ENCODE data around the gene ELN. TPM values are rescaled to one million over a fixed set of nuclear protein-coding genes. Genes with fewer than 3 reads are reported as not detected.

Gene ELN
- total and polyA plus RNA-seq, 2 donors (not counting 1 experiment from before 2014, with no cell fraction given): not detected

- no peaks in the 10 kb centered on the region for H3K9me3 Mint-ChIP-seq (ENCODE audit: insufficient read depth)
- Histone ChIP-seq H3K4me1 (ENCODE audit: control insufficient read depth in 2 of 2, insufficient read depth in 2 of 2, low read length in 2 of 2) (no peaks in the 10 kb centered on the region), H2AFZ (ENCODE audit: insufficient read depth, low read depth, low read length, poor library complexity, severe bottlenecking) (no peak overlapping the region), H3K36me3 (replicated peaks in 1 of 2; ENCODE audit: control extremely low read depth in 1 of 2, control insufficient read depth in 1 of 2, extremely low read depth in 1 of 2, insufficient read depth in 2 of 2, low read length in 1 of 2) (no peaks in the 10 kb centered on the region), H3K27me3 (replicated peaks in 1 of 4; ENCODE audit: control extremely low read depth in 1 of 4, control insufficient read depth in 3 of 4, insufficient read depth in 4 of 4, low read length in 3 of 4) (no peaks in the 10 kb centered on the region), H3K4me2 (replicated peaks; ENCODE audit: low read depth, low read length, poor library complexity, severe bottlenecking) (no peak overlapping the region), H3K79me2 (ENCODE audit: control insufficient read depth, insufficient read depth, low read length) (no peaks in the 10 kb centered on the region), H3K9ac (ENCODE audit: low read length) (no peak overlapping the region), H3K4me3 (ENCODE audit: control extremely low read depth in 1 of 5, extremely low read depth in 1 of 5, insufficient read depth in 1 of 5, low read depth in 2 of 5, low read length in 4 of 5) (no peak overlapping the region), H3K27ac (ENCODE audit: low read length in 2 of 2) (no peak overlapping the region), H4K20me1 (ENCODE audit: control insufficient read depth, insufficient read depth, low read length, poor library complexity, severe bottlenecking) (no peaks in the 10 kb centered on the region), H3K9me3 (ENCODE audit: control extremely low read depth in 1 of 3, control insufficient read depth in 2 of 3, insufficient read depth in 1 of 3, low read length in 2 of 3) (no peaks in the 10 kb centered on the region)
- TF ChIP-seq CTCF (IDR thresholded peaks at IDR 0.05) (no peak), EZH2 (IDR thresholded peaks at IDR 0.05; ENCODE audit: borderline replicate concordance, insufficient read depth, low read depth, low read length, poor library complexity, severe bottlenecking) (no peak)
- H3K4me3 Mint-ChIP-seq: no peak overlapping the region
- H3K27me3 Mint-ChIP-seq: peaks cover 21% of the 10 kb centered on the region
- ChIA-PET POLR2A (interaction anchor here (0.7 kb wide), 1 partner anchor 14 kb away, joined by 3 read pairs; no protein-coding TSS in a partner anchor), CTCF (interaction anchor here (0.7 to 1.5 kb wide), 2 partner anchors 28 to 361 kb away, joined by 4 to 5 read pairs; no protein-coding TSS in a partner anchor)
- intact Hi-C loops (cut with micrococcal nuclease): no loop called here
- H3K27ac Mint-ChIP-seq: no peak overlapping the region
- DNase-seq (no peak), ATAC-seq (ENCODE audit: low read depth) (no peak)
- no peaks in the 10 kb centered on the region for H3K4me1 Mint-ChIP-seq
- 88% methylated on average over 3 of the region's 3 CpGs for WGBS (ENCODE audit: insufficient coverage)
Observed at GRCh38 chr7:74053589-74054186, 25.7 kb downstream of the ELN start.

GRCh38 chr7:74056096-74056915 lies 28.3 kb downstream of the ELN start:
- TF ChIP-seq CTCF (IDR thresholded peaks at IDR 0.05) (no peak), EZH2 (IDR thresholded peaks at IDR 0.05; ENCODE audit: borderline replicate concordance, insufficient read depth, low read depth, low read length, poor library complexity, severe bottlenecking) (no peak)
- H3K4me1 Mint-ChIP-seq: no peaks in the 10 kb centered on the region
- 89% methylated on average over 26 of the region's 26 CpGs for WGBS (ENCODE audit: insufficient coverage)
- no peak overlapping the region for H3K4me3 ChIP-seq (ENCODE audit: control extremely low read depth in 1 of 5, extremely low read depth in 1 of 5, insufficient read depth in 1 of 5, low read depth in 2 of 5, low read length in 4 of 5)
- H3K4me3 Mint-ChIP-seq: no peak overlapping the region
- no peak overlapping the region for H3K27ac Mint-ChIP-seq
- intact Hi-C loops (cut with micrococcal nuclease): no loop called here
- ChIA-PET POLR2A (no interaction called here), CTCF (interaction anchor here (0.6 kb wide), 1 partner anchor 16 kb away, joined by 4 read pairs; no protein-coding TSS in a partner anchor)
- H3K4me2 ChIP-seq (replicated peaks; ENCODE audit: low read depth, low read length, poor library complexity, severe bottlenecking): no peak overlapping the region
- H3K9me3 ChIP-seq (ENCODE audit: control extremely low read depth in 1 of 3, control insufficient read depth in 2 of 3, insufficient read depth in 1 of 3, low read length in 2 of 3): no peaks in the 10 kb centered on the region
- no peak overlapping the region for H3K27ac ChIP-seq (ENCODE audit: low read length in 2 of 2)
- no peaks in the 10 kb centered on the region for H3K79me2 ChIP-seq (ENCODE audit: control insufficient read depth, insufficient read depth, low read length)
- no peaks in the 10 kb centered on the region for H3K27me3 ChIP-seq (replicated peaks in 1 of 4; ENCODE audit: control extremely low read depth in 1 of 4, control insufficient read depth in 3 of 4, insufficient read depth in 4 of 4, low read length in 3 of 4)
- H3K4me1 ChIP-seq (ENCODE audit: control insufficient read depth in 2 of 2, insufficient read depth in 2 of 2, low read length in 2 of 2): no peaks in the 10 kb centered on the region
- H4K20me1 ChIP-seq (ENCODE audit: control insufficient read depth, insufficient read depth, low read length, poor library complexity, severe bottlenecking): no peaks in the 10 kb centered on the region
- H3K36me3 ChIP-seq (replicated peaks in 1 of 2; ENCODE audit: control extremely low read depth in 1 of 2, control insufficient read depth in 1 of 2, extremely low read depth in 1 of 2, insufficient read depth in 2 of 2, low read length in 1 of 2): no peaks in the 10 kb centered on the region
- ATAC-seq (ENCODE audit: low read depth) (no peak), DNase-seq (no peak)
- H3K9ac ChIP-seq (ENCODE audit: low read length): no peak overlapping the region
- no peaks in the 10 kb centered on the region for H3K9me3 Mint-ChIP-seq (ENCODE audit: insufficient read depth)
- no peak overlapping the region for H2AFZ ChIP-seq (ENCODE audit: insufficient read depth, low read depth, low read length, poor library complexity, severe bottlenecking)
- peaks cover 26% of the 10 kb centered on the region for H3K27me3 Mint-ChIP-seq
